ENCODE data around the gene GDF7.
A peak's percentile ranks its signal among the peaks of the same experiment; 100 is the strongest.

GDF7 gene

GRCh38 chr2:20624884-20625485, 42.0 kb upstream of the GDF7 start:
- H3K4me1 Mint-ChIP-seq, result no peaks in the 10 kb centered on the region
- no peak for DNase-seq
- ATAC-seq, result no peak
- no peak overlapping the region for H3K4me3 Mint-ChIP-seq
- no peaks in the 10 kb centered on the region for H3K36me3 Mint-ChIP-seq (ENCODE audit: low read depth)
- H3K27me3 Mint-ChIP-seq, result no peaks in the 10 kb centered on the region
- H3K27ac Mint-ChIP-seq, result no peak overlapping the region
- no peaks in the 10 kb centered on the region for H3K9me3 Mint-ChIP-seq

GRCh38 chr2:20625491-20626391, 41.2 kb upstream of the GDF7 start:
- no peak for DNase-seq
- Mint-ChIP-seq H3K36me3 (ENCODE audit: low read depth) (no peaks in the 10 kb centered on the region), H3K27ac (no peak overlapping the region), H3K9me3 (no peaks in the 10 kb centered on the region), H3K4me3 (no peak overlapping the region), H3K27me3 (no peaks in the 10 kb centered on the region), H3K4me1 (no peaks in the 10 kb centered on the region)
- no peak for ATAC-seq

- DNase-seq (no peak), ATAC-seq (no peak)
- Mint-ChIP-seq H3K27me3 (no peaks in the 10 kb centered on the region), H3K4me3 (no peak overlapping the region), H3K27ac (no peak overlapping the region), H3K9me3 (no peaks in the 10 kb centered on the region), H3K36me3 (ENCODE audit: low read depth) (no peaks in the 10 kb centered on the region), H3K4me1 (no peaks in the 10 kb centered on the region)
Observed at GRCh38 chr2:20626392-20626697, 40.6 kb upstream of the GDF7 start.

- no peaks in the 10 kb centered on the region for H3K9me3 Mint-ChIP-seq
- no peak for ATAC-seq
- H3K4me1 Mint-ChIP-seq, result no peaks in the 10 kb centered on the region
- no peaks in the 10 kb centered on the region for H3K36me3 Mint-ChIP-seq (ENCODE audit: low read depth)
- DNase-seq, result no peak
- no peaks in the 10 kb centered on the region for H3K27me3 Mint-ChIP-seq
- H3K27ac Mint-ChIP-seq, result no peak overlapping the region
- no peak overlapping the region for H3K4me3 Mint-ChIP-seq
Observed at GRCh38 chr2:20626698-20627513, 40.0 kb upstream of the GDF7 start.

DNA sequence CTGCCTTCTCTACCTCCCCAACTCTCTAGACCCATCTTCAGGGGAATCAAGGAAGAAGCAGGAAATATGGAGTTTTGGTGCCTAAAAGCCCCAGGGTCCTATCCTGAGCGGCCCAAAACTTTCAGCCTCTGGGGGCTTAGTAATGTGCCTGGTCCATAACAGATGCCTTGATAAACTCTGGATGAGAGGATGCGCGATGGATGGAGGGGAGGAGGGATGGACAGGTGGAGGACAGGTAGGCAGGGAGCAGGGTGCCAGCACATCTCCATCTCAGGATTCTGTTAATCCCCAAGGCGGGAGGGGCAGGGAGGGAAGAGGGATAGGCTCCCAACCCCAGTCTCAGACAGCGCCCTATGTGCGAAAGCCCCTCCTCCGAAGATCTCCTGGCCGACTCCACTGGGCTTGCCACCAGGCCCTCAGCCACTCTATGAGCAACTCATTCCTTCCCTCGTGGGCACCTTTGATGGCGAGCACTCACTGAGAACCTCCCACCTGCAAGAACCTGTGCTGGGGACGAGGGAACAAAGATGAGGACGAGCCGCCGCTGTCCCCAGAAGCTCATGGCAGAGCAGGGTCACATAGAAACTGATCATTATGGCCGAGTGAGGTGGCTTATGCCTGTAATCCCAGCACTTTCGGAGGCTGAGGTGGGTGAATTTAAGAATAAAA, 39.1 kb upstream of the GDF7 start:
- Mint-ChIP-seq H3K27me3 (no peaks in the 10 kb centered on the region), H3K27ac (no peak overlapping the region), H3K4me3 (no peak overlapping the region), H3K36me3 (ENCODE audit: low read depth) (no peaks in the 10 kb centered on the region), H3K4me1 (no peaks in the 10 kb centered on the region), H3K9me3 (no peaks in the 10 kb centered on the region)
- DNase-seq (no peak), ATAC-seq (no peak)

GRCh38 chr2:20629181-20629580, 37.8 kb upstream of the GDF7 start:
- H3K4me3 Mint-ChIP-seq, result no peak overlapping the region
- ATAC-seq, result no peak
- DNase-seq, result no peak
- H3K9me3 Mint-ChIP-seq, result no peaks in the 10 kb centered on the region
- H3K36me3 Mint-ChIP-seq (ENCODE audit: low read depth), result no peaks in the 10 kb centered on the region
- no peak overlapping the region for H3K27ac Mint-ChIP-seq
- no peaks in the 10 kb centered on the region for H3K27me3 Mint-ChIP-seq
- no peaks in the 10 kb centered on the region for H3K4me1 Mint-ChIP-seq

DNA sequence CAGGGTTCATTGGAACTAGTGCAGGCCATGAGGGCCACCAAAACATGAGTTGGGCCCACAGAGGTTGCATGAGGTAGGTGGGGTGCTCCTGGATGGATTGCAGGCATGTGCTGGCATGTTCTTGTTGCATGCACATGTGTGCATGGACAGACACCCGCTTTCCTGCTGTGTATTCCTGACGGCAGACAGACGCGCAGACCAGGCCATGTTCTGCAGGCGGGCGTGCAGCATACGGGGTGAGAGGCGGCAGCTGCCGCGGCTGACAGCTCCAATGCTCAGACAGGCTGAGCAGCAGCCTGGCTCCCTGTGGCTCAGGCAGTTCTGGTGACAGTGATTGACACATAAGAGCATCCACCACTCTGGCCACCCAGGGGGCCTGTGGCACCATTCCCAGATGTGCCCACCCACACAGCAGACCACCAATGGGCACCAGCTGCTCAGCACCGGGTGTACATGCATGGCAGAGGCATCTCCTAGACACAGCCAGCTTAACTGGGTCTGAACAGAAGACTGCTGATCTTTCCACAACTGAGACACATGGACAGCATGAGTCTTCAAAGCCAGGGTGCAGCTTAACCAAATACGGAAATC, 37.3 kb upstream of the GDF7 start:
- H3K4me3 Mint-ChIP-seq, result no peak overlapping the region
- H3K27me3 Mint-ChIP-seq, result no peaks in the 10 kb centered on the region
- H3K27ac Mint-ChIP-seq, result no peak overlapping the region
- H3K36me3 Mint-ChIP-seq (ENCODE audit: low read depth), result no peaks in the 10 kb centered on the region
- DNase-seq (no peak), ATAC-seq (no peak)
- H3K9me3 Mint-ChIP-seq, result no peaks in the 10 kb centered on the region
- no peaks in the 10 kb centered on the region for H3K4me1 Mint-ChIP-seq

DNA sequence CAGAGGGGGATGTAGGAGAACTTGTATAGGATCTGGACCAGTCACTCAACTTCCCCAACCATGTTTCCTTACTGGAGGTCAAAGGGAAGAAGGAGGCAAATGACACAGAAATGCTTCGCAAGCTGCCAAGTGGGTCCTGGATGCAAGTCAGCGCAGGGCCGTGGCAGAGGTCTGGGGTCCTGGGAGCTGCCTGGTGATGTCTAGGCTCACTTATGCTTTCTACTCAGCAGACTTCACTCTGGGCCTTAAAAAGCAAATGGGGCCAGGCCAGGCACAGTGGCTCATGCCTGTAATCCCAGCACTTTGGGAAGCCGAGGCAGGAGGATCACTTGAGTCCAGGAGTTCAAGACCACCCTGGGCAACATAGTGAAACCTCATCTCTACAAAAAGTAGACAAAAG, 36.0 kb upstream of the GDF7 start:
- no peak overlapping the region for H3K27ac Mint-ChIP-seq
- DNase-seq, result no peak
- ATAC-seq, result no peak
- H3K9me3 Mint-ChIP-seq, result no peaks in the 10 kb centered on the region
- no peaks in the 10 kb centered on the region for H3K27me3 Mint-ChIP-seq
- no peaks in the 10 kb centered on the region for H3K4me1 Mint-ChIP-seq
- no peaks in the 10 kb centered on the region for H3K36me3 Mint-ChIP-seq (ENCODE audit: low read depth)
- no peak overlapping the region for H3K4me3 Mint-ChIP-seq

DNA sequence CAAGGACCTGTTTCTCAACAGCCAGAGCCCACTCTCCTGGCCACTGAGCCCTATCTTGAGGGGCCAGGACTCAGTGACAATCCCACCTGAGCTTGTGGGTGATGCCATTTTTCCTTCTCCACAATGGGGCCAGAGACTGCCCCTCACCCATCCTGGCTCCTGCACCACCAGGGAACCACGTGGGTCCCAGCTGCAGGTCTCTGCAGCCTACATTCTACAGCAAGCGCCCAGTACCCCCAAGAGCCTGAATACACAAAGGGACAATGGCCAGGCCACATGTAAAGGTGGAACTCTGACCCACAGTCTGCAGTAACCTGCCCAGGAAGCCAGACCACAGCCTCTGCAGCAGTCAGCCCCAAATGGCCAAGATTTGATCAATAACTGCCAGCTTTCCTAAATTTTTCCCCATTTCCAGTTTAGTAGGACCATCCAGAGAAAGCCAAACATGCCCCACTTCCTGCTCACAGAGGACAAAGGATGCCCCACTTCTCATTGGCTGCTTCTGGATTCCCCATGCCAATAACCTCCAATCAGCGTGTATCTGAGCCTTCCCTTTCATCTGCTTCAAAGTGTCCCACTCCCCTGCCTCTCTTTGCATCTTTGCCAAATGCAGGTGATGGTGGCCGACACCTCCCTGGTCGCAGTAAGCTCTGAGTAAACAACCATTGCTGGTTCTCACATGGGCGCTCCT, 35.2 kb upstream of the GDF7 start:
- no peaks in the 10 kb centered on the region for H3K36me3 Mint-ChIP-seq (ENCODE audit: low read depth)

DNA sequence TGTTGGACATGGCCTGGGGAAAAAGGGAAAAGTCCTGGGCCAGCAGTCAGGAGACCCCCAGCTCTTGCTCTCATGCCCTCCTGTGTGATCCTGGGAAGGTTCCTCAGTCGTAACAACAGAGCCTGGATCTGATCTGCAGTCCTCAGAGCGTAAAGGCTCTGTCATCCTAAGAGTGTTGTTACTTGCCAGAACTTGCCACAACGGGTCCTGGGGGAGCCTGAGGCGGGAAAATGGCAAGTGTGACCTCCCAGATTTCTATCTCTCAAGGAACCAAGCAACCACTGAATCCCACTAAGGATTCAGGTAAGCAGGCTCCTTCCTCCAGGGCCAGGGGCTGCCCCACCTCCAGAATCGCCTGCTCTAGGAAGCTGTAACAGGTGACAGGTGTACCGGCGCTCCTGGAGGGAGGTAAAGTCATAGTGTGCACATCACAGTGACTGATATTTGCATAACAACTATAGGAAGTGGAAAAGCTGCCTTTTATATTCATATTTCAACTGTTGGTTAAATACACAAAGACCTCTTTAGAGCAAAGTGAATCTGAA, 34.4 kb upstream of the GDF7 start:
- Mint-ChIP-seq H3K27ac (no peak overlapping the region), H3K4me1 (no peaks in the 10 kb centered on the region), H3K4me3 (no peak overlapping the region), H3K9me3 (no peaks in the 10 kb centered on the region), H3K36me3 (ENCODE audit: low read depth) (peaks cover 2% of the 10 kb centered on the region), H3K27me3 (no peaks in the 10 kb centered on the region)
- ATAC-seq (no peak), DNase-seq (no peak)

More for the DNA sequence above, 35.2 kb upstream of the GDF7 start:
- Mint-ChIP-seq H3K27ac (peak overlapping the region; percentile 29), H3K4me3 (no peak overlapping the region), H3K4me1 (no peaks in the 10 kb centered on the region), H3K27me3 (no peaks in the 10 kb centered on the region), H3K9me3 (no peaks in the 10 kb centered on the region)
- ATAC-seq (no peak), DNase-seq (no peak)

DNA sequence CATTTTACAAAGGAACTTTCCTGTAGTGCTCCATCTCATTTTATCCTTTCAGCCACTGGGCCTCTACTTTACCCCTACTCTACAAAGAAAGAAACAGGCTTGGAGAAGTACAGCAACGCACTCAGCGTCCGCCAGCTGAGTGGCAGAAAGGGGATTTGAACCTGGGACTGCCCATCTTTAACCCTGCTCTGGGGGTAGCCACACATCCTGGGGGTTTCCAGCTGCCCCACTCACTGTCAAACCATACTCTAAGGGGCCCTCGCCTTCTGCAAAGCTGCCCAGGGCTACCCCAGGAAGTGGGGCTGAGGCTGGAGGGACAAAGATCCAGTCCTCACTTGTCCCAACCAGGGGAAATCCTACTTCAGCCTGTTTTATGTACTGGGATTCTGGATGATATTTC, 33.9 kb upstream of the GDF7 start:
- H3K36me3 Mint-ChIP-seq (ENCODE audit: low read depth), result peaks cover 2% of the 10 kb centered on the region
- no peak overlapping the region for H3K27ac Mint-ChIP-seq
- no peak overlapping the region for H3K4me3 Mint-ChIP-seq
- ATAC-seq (no peak), DNase-seq (no peak)
- no peaks in the 10 kb centered on the region for H3K4me1 Mint-ChIP-seq
- no peaks in the 10 kb centered on the region for H3K27me3 Mint-ChIP-seq
- no peaks in the 10 kb centered on the region for H3K9me3 Mint-ChIP-seq

GRCh38 chr2:20633794-20634506, 33.0 kb upstream of the GDF7 start:
- no peak for ATAC-seq
- Mint-ChIP-seq H3K27ac (no peak overlapping the region), H3K36me3 (ENCODE audit: low read depth) (peaks cover 2% of the 10 kb centered on the region)

DNA sequence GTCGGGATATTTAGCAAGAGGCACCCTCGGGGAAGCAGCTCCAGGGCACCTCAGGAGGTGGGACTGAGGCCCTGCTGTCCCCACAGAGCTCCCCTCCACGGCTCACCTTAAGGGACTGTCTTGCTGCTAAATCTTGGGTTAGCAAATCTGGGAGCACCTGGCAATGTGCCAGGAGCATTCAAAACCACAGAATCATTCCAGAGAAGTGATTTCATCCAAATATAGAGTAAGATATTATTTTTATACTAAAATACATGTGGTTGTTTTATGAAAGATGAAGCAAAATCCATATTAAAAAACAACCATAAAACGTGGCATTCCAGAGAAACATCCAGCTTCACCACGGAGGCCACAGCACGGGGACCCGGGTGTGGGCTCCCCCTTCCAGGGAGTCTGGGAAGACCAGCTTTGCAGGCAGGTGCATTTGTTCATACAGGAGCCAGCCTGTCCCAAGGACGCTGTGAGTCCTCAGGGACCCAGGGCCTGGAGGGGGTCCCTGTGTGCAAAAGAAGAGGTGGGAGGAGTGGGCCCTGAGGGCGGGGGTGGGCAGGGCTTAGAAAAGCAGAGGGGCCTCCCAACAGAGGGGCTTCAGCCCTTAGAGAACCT, 32.3 kb upstream of the GDF7 start:
- Mint-ChIP-seq H3K4me3 (no peak overlapping the region), H3K27ac (no peak overlapping the region), H3K9me3 (no peaks in the 10 kb centered on the region), H3K36me3 (ENCODE audit: low read depth) (peaks cover 2% of the 10 kb centered on the region), H3K27me3 (no peaks in the 10 kb centered on the region), H3K4me1 (no peaks in the 10 kb centered on the region)
- DNase-seq (no peak), ATAC-seq (no peak)

More at GRCh38 chr2:20633794-20634506, 33.0 kb upstream of the GDF7 start:
- Mint-ChIP-seq H3K4me3 (no peak overlapping the region), H3K4me1 (no peaks in the 10 kb centered on the region), H3K27me3 (no peaks in the 10 kb centered on the region), H3K9me3 (no peaks in the 10 kb centered on the region)
- no peak for DNase-seq
